Measurements from ENCODE around the gene ZMIZ1.

ZMIZ1 gene

GRCh38 chr10:79301754-79302530 lies 233.2 kb downstream of the ZMIZ1 start:
- H3K27ac ChIP-seq = no peak overlapping the region
- no peak for TF ChIP-seq CTCF (conservative IDR thresholded peaks at IDR 0.05)
- no peak for TF ChIP-seq ZFX (IDR thresholded peaks at IDR 0.05)

DNA sequence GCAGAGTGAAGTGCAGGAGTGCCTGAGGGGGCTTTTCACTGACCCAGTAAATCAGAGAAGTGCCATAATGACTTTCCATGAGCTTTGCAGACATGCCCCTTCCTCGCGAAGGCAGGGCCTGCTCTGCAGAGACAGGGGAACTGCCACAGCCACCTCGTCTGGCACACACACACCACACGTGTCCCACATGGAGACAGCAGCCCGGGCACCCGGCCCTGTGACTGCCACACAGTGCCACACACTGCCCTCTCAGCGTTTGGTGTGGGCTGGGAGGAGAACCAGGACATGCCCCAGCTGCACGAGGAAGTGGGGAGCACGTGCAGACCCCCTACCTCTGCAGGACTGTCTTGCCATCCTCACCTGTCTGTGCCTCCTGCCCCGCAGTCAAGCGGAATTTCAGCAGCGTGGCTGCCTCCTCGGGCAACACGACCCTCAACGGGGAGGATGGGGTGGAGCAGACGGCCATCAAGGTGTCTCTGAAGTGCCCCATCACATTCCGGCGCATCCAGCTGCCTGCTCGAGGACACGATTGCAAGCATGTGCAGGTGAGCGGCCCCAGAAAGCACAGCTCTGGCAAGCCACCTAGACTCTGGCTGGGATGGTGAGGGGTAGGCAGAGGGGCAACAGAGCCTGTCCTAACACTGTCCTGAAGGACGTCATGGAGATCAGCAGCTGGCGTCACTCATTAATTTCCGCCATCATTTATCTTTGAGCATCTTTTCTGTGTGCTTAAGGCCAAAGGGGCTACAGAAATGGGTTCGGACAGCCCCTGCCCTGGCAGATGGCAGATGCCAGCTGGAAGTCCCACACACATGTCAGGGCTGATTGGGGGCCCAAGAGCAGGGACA lies 235.1 kb downstream of the ZMIZ1 start:
- no peak overlapping the region for H3K27ac ChIP-seq
- TF ChIP-seq ZFX (IDR thresholded peaks at IDR 0.05) (no peak), CTCF (conservative IDR thresholded peaks at IDR 0.05) (no peak)

DNA sequence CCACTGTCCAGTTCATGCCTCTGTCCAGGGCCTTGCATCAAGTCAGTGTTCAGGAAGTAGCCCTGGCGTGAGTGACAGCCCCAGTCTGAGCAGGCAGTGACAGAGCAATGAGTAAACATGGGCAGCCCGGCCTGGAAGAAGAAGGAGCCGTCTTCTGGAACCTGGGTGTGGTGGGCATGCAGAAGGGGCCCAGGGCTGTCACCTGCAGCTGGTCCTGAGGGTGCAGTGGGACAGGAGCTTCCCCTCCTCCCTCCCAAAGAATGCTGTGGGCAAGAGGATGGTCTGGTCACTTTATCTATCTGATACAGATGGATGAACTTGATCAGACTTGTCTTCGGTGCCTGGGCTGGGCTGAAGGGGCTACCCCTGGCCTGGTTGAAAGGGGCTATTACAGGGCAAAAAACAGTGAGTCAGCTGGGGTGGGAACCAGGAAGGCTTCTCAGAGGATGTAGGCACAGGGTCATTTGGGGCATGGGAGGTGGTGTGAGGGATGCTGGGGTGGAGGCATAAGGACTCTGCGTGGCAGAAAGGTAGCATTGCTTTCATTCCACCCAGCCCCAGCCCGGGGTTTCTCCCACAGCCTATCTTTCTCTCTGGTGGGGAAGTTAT lies 235.8 kb downstream of the ZMIZ1 start:
- H3K27ac ChIP-seq = no peak overlapping the region
- TF ChIP-seq ZFX (IDR thresholded peaks at IDR 0.05) = no peak
- TF ChIP-seq CTCF (conservative IDR thresholded peaks at IDR 0.05) = no peak

DNA sequence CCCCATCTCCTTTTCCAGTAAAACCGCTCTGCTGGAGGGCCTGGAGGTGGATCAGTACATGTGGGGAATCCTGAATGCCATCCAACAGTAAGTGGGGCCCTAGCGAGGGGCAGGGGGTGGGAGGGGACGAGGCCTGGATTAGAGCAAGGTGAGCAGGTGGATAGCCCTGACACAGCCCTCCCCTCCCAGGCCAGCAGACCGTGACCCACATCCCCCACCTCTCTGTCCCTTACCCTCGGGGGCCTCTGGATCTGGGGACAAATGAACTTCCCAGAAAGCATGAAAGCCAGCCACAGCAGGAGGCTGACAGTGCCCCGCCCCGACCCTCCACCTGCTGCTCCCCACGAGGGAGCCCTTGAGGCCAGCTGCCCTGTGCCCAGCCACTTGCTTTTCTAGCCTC lies 236.7 kb downstream of the ZMIZ1 start:
- no peak overlapping the region for H3K27ac ChIP-seq
- no peak for TF ChIP-seq CTCF (conservative IDR thresholded peaks at IDR 0.05)
- no peak for TF ChIP-seq ZFX (IDR thresholded peaks at IDR 0.05)

- TF ChIP-seq CTCF (conservative IDR thresholded peaks at IDR 0.05) (no peak), ZFX (IDR thresholded peaks at IDR 0.05) (no peak)
- no peak overlapping the region for H3K27ac ChIP-seq
Measured at GRCh38 chr10:79305988-79306387, 237.2 kb downstream of the ZMIZ1 start.

DNA sequence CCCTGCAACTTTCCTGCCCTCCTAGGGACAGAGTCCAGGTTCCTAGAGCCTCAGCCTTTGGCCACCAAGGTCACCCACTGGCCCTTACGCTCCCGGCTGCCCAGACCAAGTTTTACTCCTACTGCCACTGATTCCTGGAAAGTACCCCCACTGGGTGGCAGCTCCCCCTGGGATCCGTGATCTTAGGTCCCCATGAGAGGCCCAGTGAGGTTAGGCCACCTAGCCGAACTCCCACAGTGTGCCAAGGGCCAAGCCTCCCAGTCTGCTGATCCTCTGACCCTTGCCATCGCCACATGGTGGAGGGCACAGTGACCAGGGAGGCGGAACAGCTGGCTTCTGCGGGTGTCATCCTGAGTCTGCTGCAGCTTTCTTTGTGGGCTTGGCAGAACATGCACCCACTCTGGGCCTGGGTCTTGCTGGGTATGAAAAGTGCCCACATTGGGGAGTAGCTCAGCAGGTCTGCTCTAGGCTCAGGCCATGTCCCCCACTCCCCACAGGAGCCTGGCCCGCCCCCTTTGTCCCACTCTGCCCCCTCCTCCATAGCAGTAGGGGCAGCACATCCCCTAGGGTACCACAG lies 238.0 kb downstream of the ZMIZ1 start:
- TF ChIP-seq CTCF (conservative IDR thresholded peaks at IDR 0.05) (no peak), ZFX (IDR thresholded peaks at IDR 0.05) (no peak)
- no peak overlapping the region for H3K27ac ChIP-seq
